HG02943 (cell line): ENCODE data around the gene RRP36.
"Not testable (repeated sequence)": the region's sequence is repeated elsewhere in the genome, so short reads cannot be mapped to it uniquely, and the experiment has no call there.

ENCODE experiments used
- ATAC-seq: cut with Tn5 transposase; IDR thresholded peaks from one replicate; pipeline ENCODE4 v1.9.1; 2021; ENCODE audit warnings: mild to moderate bottlenecking, low read depth, moderate library complexity; ENCODE audit not compliant: unreplicated experiment

Gene RRP36

GRCh38 chr6:43035495-43036194 is 14.2 kb downstream of the RRP36 start:
- ATAC-seq, result no peak

- no peak for ATAC-seq
These were observed 15.3 kb downstream of the RRP36 start for GRCh38 chr6:43036712-43037111.

GRCh38 chr6:43037197-43037596 is 15.8 kb downstream of the RRP36 start:
- ATAC-seq, result no peak

- no peak for ATAC-seq
These were observed 16.3 kb downstream of the RRP36 start for GRCh38 chr6:43037706-43038105.

- ATAC-seq, result no peak
These were observed 17.3 kb downstream of the RRP36 start for GRCh38 chr6:43038727-43039126.

- ATAC-seq, result no peak
These were observed 19.3 kb downstream of the RRP36 start for GRCh38 chr6:43040542-43041257.

GRCh38 chr6:43041475-43041874 is 20.1 kb downstream of the RRP36 start:
- ATAC-seq, result not testable (repeated sequence)

GRCh38 chr6:43043310-43043709 is 21.9 kb downstream of the RRP36 start:
- no peak for ATAC-seq

- no peak for ATAC-seq
These were observed 24.0 kb downstream of the RRP36 start for GRCh38 chr6:43045371-43045930.

GRCh38 chr6:43047998-43048397 is 26.6 kb downstream of the RRP36 start:
- ATAC-seq, result no peak

- ATAC-seq, result no peak
These were observed 29.6 kb downstream of the RRP36 start for GRCh38 chr6:43050981-43051380.

- no peak for ATAC-seq
These were observed 30.9 kb downstream of the RRP36 start for GRCh38 chr6:43052225-43052841.

GRCh38 chr6:43052842-43053544 is 31.6 kb downstream of the RRP36 start:
- ATAC-seq, result peak; percentile 15

GRCh38 chr6:43053545-43054205 is 32.3 kb downstream of the RRP36 start, which contains the start of gene CUL7:
TSS of gene CUL7 (minus strand) at chr6:43053851. CDS start at chr6:43052788, 1,063 bp downstream.
- ATAC-seq, result peak; percentile 56

- ATAC-seq, result no peak
These were observed 33.0 kb downstream of the RRP36 start for GRCh38 chr6:43054206-43054943.

GRCh38 chr6:43055966-43056365 is 34.5 kb downstream of the RRP36 start:
- no peak for ATAC-seq

- ATAC-seq, result no peak
These were observed 37.1 kb downstream of the RRP36 start for GRCh38 chr6:43058531-43058930.

GRCh38 chr6:43059168-43060033 is 38.0 kb downstream of the RRP36 start, which contains the start of the genes KLC4 and MRPL2:
TSS of gene KLC4 (plus strand) at chr6:43059631. CDS start at chr6:43061336, 1,705 bp downstream.
TSS of gene MRPL2 (minus strand) at chr6:43059434. CDS start at chr6:43059381, 53 bp downstream.
- ATAC-seq, result peak; percentile 83
